ENCODE measurements around the gene DYNLT4. TPM values are rescaled to one million over a fixed set of nuclear protein-coding genes. Genes with fewer than 3 reads are reported as not detected.

Gene DYNLT4
- total and polyA plus RNA-seq, 2 of the 13 experiments (the other 11 are each of a cell fraction or from before 2014, with no cell fraction given): 0.77 TPM; not detected in 1

DNA sequence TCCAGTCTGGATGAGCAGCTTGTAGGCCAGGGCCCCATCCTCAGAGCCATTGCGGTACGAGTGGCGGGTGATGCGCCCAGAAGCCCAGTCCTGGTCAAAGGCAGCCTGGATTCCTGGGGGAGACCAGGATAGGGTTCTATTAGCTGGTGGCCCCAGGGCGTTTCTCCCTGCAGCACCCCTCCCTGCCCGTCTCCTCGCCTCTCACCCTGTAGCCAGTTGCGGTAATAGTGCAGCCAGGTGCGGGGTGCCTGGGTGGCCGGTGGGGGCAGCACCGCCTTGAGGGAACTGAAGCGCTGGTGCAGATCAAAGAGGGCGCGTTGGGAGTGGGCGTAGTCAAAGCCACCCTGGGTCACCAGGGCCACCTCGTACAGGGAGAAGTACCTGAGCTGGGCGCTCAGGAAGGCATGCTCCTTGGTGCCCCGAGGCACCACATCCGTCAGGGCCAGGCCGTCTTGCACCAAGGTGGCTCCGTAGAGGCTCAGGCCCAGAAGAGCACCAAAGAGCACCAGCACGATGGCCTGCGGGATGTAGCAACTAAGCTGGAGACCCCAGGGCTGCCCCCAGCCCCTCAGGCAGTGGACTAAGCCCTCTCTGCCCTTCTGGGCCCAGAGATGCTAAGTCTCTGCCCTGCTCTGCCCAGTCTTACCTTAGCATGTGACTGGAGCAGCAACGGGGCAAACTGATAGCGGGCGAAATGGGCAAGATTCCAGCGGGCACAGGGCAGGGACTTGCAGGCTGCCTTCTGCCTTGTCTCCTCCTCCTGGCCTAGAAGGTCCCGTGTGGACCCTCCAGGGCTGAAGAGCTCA lies 20.2 kb upstream of the DYNLT4 start (continued):
- TF ChIP-seq, protein P1, sequence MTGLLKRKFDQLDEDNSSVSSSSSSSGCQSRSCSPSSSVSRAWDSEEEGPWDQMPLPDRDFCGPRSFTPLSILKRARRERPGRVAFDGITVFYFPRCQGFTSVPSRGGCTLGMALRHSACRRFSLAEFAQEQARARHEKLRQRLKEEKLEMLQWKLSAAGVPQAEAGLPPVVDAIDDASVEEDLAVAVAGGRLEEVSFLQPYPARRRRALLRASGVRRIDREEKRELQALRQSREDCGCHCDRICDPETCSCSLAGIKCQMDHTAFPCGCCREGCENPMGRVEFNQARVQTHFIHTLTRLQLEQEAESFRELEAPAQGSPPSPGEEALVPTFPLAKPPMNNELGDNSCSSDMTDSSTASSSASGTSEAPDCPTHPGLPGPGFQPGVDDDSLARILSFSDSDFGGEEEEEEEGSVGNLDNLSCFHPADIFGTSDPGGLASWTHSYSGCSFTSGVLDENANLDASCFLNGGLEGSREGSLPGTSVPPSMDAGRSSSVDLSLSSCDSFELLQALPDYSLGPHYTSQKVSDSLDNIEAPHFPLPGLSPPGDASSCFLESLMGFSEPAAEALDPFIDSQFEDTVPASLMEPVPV (CRISPR knock-in tag; IDR thresholded peaks at IDR 0.05): no peak; the same call in 1 of the 2 replicates
- TF ChIP-seq YEATS4 (CRISPR knock-in tag; IDR thresholded peaks at IDR 0.05; ENCODE audit: borderline replicate concordance) (no peak), IRX3 (CRISPR knock-in tag; IDR thresholded peaks at IDR 0.05; ENCODE audit: borderline replicate concordance, low read depth) (no peak), ZNF615 (CRISPR knock-in tag; IDR thresholded peaks at IDR 0.05; ENCODE audit: borderline replicate concordance) (no peak), SOX6 (IDR thresholded peaks at IDR 0.05) (no peak), SOX6 (CRISPR knock-in tag; IDR thresholded peaks at IDR 0.05) (peak; percentile 61), KIAA2018 (CRISPR knock-in tag; IDR thresholded peaks at IDR 0.05; ENCODE audit: borderline replicate concordance) (no peak), ZNF646 (CRISPR knock-in tag; IDR thresholded peaks at IDR 0.05) (no peak), ZNF766 (CRISPR knock-in tag; IDR thresholded peaks at IDR 0.05; ENCODE audit: borderline replicate concordance) (no peak), CREB1 (IDR thresholded peaks at IDR 0.05) (no peak), CREB1 (CRISPR knock-in tag; IDR thresholded peaks at IDR 0.05) (no peak; the same call in 1 of the 2 replicates), ZNF670 (CRISPR knock-in tag; IDR thresholded peaks at IDR 0.05; ENCODE audit: borderline replicate concordance) (no peak)
